Skin of body (tissue), 2 donors: Measurements from ENCODE around the gene RAPGEF4. TPM values are rescaled to one million over a fixed set of nuclear protein-coding genes. Genes with fewer than 3 reads are reported as not detected.

Source experiments
- DNase-seq: peaks from one replicate; lab custom pipeline; 2025; lab: John Stamatoyannopoulos, UW
- total RNA-seq: library from RNA; depleted of rRNA; stranded (reverse); fragments of >200 nt; gene quantifications from one replicate; pipeline ENCODE4 v1.2.3, GENCODE V29; 2014

RAPGEF4 gene
- total RNA-seq, 1 donor from 2014 or later = 10.3 TPM

GRCh38 chr2:172965433-172966212 lies 230.0 kb downstream of the RAPGEF4 start:
- DNase-seq = no peak

GRCh38 chr2:172967036-172967982 lies 231.7 kb downstream of the RAPGEF4 start:
- no peak for DNase-seq

GRCh38 chr2:172968061-172968469 lies 232.4 kb downstream of the RAPGEF4 start:
- DNase-seq = no peak

- no peak for DNase-seq
These were observed 233.5 kb downstream of the RAPGEF4 start for GRCh38 chr2:172969166-172969565.

GRCh38 chr2:172969609-172970008 lies 234.0 kb downstream of the RAPGEF4 start:
- DNase-seq = no peak

GRCh38 chr2:172970660-172971059 lies 235.0 kb downstream of the RAPGEF4 start:
- no peak for DNase-seq

- no peak for DNase-seq
These were observed 236.5 kb downstream of the RAPGEF4 start for GRCh38 chr2:172972005-172972619.

- DNase-seq = no peak
These were observed 239.1 kb downstream of the RAPGEF4 start for GRCh38 chr2:172974762-172975161.

GRCh38 chr2:172976116-172976515 lies 240.5 kb downstream of the RAPGEF4 start:
- DNase-seq = no peak

- no peak for DNase-seq
These were observed 241.2 kb downstream of the RAPGEF4 start for GRCh38 chr2:172976816-172977215.

- DNase-seq = no peak
These were observed 241.8 kb downstream of the RAPGEF4 start for GRCh38 chr2:172977270-172978062.

GRCh38 chr2:172978063-172978383 lies 242.4 kb downstream of the RAPGEF4 start:
- DNase-seq = no peak

GRCh38 chr2:172985139-172985892 lies 249.7 kb downstream of the RAPGEF4 start:
- DNase-seq = no peak

- DNase-seq = no peak
These were observed 250.4 kb downstream of the RAPGEF4 start for GRCh38 chr2:172986040-172986439.

- DNase-seq = no peak
These were observed 253.1 kb downstream of the RAPGEF4 start for GRCh38 chr2:172988728-172989127.

- no peak for DNase-seq
These were observed 255.4 kb downstream of the RAPGEF4 start for GRCh38 chr2:172991031-172991430.

- no peak for DNase-seq
These were observed 257.5 kb downstream of the RAPGEF4 start for GRCh38 chr2:172993139-172993538.

GRCh38 chr2:172993931-172994717 lies 258.5 kb downstream of the RAPGEF4 start:
- DNase-seq = no peak

- no peak for DNase-seq
These were observed 259.2 kb downstream of the RAPGEF4 start for GRCh38 chr2:172994864-172995263.
